ENCODE measurements around the gene SLC30A5. TPM values are rescaled to one million over a fixed set of nuclear protein-coding genes. Genes with fewer than 3 reads are reported as not detected.
"Not testable (repeated sequence)": the region's sequence is repeated elsewhere in the genome, so short reads cannot be mapped to it uniquely, and the experiment has no call there.

SLC30A5 gene
- total RNA-seq, 1 experiment from 2014 or later = 55.3 TPM

DNA sequence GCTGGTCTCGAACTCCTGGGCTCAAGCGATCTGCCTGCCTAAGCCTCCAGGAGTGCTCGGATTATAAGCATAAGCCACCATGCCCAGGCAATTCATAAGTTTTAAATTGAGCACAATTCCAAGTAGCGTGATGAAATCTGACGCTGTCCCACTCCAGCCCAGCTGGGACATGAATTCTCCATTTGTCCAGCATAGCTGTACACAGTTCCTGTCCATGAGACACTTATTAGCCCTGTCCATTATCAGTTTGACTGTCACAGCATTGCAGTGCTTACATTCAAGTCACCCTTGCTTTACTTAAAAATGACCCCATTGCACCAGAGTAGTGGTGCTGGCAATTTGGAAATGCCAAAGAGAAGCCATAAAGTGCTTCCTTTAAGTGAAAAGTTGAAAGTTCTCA is 7.6 kb upstream of the SLC30A5 start:
- Histone ChIP-seq H4K20me1 (ENCODE audit: low read length) (no peaks in the 10 kb centered on the region), H3K9ac (ENCODE audit: low read length) (no peak overlapping the region), H3K9me3 (ENCODE audit: low read length) (no peaks in the 10 kb centered on the region), H3F3A (ENCODE audit: low read length, unreplicated experiment) (no peaks in the 10 kb centered on the region), H3K4me2 (ENCODE audit: low read length) (no peak overlapping the region), H3K27ac (ENCODE audit: low read length) (no peak overlapping the region), H3K27me3 (ENCODE audit: low read length) (no peaks in the 10 kb centered on the region), H3K36me3 (ENCODE audit: low read depth, low read length) (no peaks in the 10 kb centered on the region), H3K9me2 (replicated peaks; ENCODE audit: low read length) (no peaks in the 10 kb centered on the region), H2AFZ (ENCODE audit: low read length) (no peak overlapping the region), H3K4me1 (ENCODE audit: insufficient read depth, low read length) (no peaks in the 10 kb centered on the region; the same call in 1 of the 2 replicates), H3K4me3 (ENCODE audit: low read length) (no peak overlapping the region), H3K79me2 (ENCODE audit: low read length) (no peaks in the 10 kb centered on the region)
- no peak for DNase-seq
- TF ChIP-seq, protein P1, sequence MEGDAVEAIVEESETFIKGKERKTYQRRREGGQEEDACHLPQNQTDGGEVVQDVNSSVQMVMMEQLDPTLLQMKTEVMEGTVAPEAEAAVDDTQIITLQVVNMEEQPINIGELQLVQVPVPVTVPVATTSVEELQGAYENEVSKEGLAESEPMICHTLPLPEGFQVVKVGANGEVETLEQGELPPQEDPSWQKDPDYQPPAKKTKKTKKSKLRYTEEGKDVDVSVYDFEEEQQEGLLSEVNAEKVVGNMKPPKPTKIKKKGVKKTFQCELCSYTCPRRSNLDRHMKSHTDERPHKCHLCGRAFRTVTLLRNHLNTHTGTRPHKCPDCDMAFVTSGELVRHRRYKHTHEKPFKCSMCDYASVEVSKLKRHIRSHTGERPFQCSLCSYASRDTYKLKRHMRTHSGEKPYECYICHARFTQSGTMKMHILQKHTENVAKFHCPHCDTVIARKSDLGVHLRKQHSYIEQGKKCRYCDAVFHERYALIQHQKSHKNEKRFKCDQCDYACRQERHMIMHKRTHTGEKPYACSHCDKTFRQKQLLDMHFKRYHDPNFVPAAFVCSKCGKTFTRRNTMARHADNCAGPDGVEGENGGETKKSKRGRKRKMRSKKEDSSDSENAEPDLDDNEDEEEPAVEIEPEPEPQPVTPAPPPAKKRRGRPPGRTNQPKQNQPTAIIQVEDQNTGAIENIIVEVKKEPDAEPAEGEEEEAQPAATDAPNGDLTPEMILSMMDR (conservative IDR thresholded peaks at IDR 0.05; ENCODE audit: low read depth, low read length) = no peak
- TF ChIP-seq EZH2 (IDR thresholded peaks at IDR 0.05; ENCODE audit: low read length, unreplicated experiment) (no peak), EZH2phosphoT487 (IDR thresholded peaks at IDR 0.05; ENCODE audit: borderline replicate concordance, low read length) (no peak)
- POLR2A ChIA-PET (ENCODE audit: unreplicated experiment) = no interaction called here
- CTCF ChIA-PET = no interaction called here
- intact Hi-C loops (cut with micrococcal nuclease) = no loop called here
- ATAC-seq = no peak
- BruUV-seq (replicated peaks) = no TSS peak

DNA sequence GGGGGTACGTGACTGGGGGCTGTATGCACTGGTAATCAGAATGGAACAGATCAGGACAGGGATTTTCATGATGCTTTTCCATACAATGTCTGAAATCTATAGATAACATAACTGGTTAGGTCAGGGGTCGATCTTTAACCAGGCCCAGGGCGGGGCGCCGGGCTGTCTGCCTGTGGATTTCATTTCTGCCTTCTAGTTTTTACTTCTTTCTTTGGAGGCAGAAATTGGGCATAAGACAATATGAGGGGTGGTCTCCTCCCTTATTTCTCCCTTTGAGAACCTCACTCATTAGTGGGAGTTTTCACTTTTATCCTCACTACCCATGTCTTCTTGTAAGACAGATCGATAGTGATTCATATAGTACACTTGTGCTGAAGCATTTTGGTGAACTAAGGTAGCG is 5.8 kb upstream of the SLC30A5 start:
- H2AFZ ChIP-seq (ENCODE audit: low read length); H3K9me3 ChIP-seq (ENCODE audit: low read length); H3K9me2 ChIP-seq (replicated peaks; ENCODE audit: low read length); H3K4me3 ChIP-seq (ENCODE audit: low read length); ATAC-seq; H3K27me3 ChIP-seq (ENCODE audit: low read length); intact Hi-C loops (cut with micrococcal nuclease); H3K4me1 ChIP-seq (ENCODE audit: insufficient read depth, low read length); H3K4me2 ChIP-seq (ENCODE audit: low read length); BruUV-seq (replicated peaks); H3K36me3 ChIP-seq (ENCODE audit: low read depth, low read length); H3F3A ChIP-seq (ENCODE audit: low read length, unreplicated experiment); H3K79me2 ChIP-seq (ENCODE audit: low read length); POLR2A ChIA-PET (ENCODE audit: unreplicated experiment); H3K9ac ChIP-seq (ENCODE audit: low read length); CTCF ChIA-PET; H3K27ac ChIP-seq (ENCODE audit: low read length); H4K20me1 ChIP-seq (ENCODE audit: low read length); DNase-seq: not testable (repeated sequence)

DNA sequence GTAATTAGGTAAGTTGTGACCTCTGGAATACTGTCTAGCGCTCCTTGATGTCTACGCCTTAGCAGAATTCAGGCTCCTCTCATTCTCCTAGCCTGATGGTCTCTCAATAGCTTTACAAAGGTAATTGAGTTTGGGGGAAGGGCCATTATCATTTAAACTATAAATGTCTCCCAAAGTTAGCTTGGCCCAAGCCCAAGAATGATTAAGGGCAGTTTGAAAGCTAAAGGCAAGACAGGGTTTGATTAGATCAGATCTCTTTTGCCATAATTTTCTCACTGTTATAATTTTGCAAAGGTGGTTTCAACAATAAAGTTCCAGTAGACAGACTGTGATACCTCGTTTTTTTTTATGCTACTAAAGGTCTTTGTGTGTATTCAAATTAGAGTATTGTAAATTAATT is 3.7 kb upstream of the SLC30A5 start:
- H3F3A ChIP-seq (ENCODE audit: low read length, unreplicated experiment) = no peaks in the 10 kb centered on the region
- H3K79me2 ChIP-seq (ENCODE audit: low read length) = peaks cover 13% of the 10 kb centered on the region
- no peak overlapping the region for H2AFZ ChIP-seq (ENCODE audit: low read length)
- H3K27ac ChIP-seq (ENCODE audit: low read length) = no peak overlapping the region
- no peaks in the 10 kb centered on the region for H4K20me1 ChIP-seq (ENCODE audit: low read length)
- H3K27me3 ChIP-seq (ENCODE audit: low read length) = no peaks in the 10 kb centered on the region
- no peak overlapping the region for H3K9ac ChIP-seq (ENCODE audit: low read length)
- H3K36me3 ChIP-seq (ENCODE audit: low read depth, low read length) = no peaks in the 10 kb centered on the region
- no peak overlapping the region for H3K4me2 ChIP-seq (ENCODE audit: low read length)
- ATAC-seq (no peak), DNase-seq (no peak)
- BruUV-seq (replicated peaks) = no TSS peak
- no peaks in the 10 kb centered on the region for H3K9me3 ChIP-seq (ENCODE audit: low read length)
- intact Hi-C loops (cut with micrococcal nuclease) = loop anchor here (5.0 to 10.0 kb wide), 3 partner anchors 75 to 205 kb away; partner anchors contain the start of gene CCNB1
- no peaks in the 10 kb centered on the region for H3K9me2 ChIP-seq (replicated peaks; ENCODE audit: low read length)
- TF ChIP-seq EZH2phosphoT487 (IDR thresholded peaks at IDR 0.05; ENCODE audit: borderline replicate concordance, low read length) (no peak), EZH2 (IDR thresholded peaks at IDR 0.05; ENCODE audit: low read length, unreplicated experiment) (no peak)
- TF ChIP-seq, protein P1 (conservative IDR thresholded peaks at IDR 0.05; ENCODE audit: low read depth, low read length) = no peak
- ChIA-PET POLR2A (ENCODE audit: unreplicated experiment) (no interaction called here), CTCF (no interaction called here)
- H3K4me3 ChIP-seq (ENCODE audit: low read length) = no peak overlapping the region
- no peaks in the 10 kb centered on the region for H3K4me1 ChIP-seq (ENCODE audit: insufficient read depth, low read length)
